HG03095 (cell line): ENCODE data around the gene DTWD2.

ENCODE experiments used
- ATAC-seq: cut with Tn5 transposase; IDR thresholded peaks from one replicate; pipeline ENCODE4 v1.9.1; 2021; ENCODE audit warnings: moderate library complexity; ENCODE audit not compliant: unreplicated experiment

DTWD2 gene

DNA sequence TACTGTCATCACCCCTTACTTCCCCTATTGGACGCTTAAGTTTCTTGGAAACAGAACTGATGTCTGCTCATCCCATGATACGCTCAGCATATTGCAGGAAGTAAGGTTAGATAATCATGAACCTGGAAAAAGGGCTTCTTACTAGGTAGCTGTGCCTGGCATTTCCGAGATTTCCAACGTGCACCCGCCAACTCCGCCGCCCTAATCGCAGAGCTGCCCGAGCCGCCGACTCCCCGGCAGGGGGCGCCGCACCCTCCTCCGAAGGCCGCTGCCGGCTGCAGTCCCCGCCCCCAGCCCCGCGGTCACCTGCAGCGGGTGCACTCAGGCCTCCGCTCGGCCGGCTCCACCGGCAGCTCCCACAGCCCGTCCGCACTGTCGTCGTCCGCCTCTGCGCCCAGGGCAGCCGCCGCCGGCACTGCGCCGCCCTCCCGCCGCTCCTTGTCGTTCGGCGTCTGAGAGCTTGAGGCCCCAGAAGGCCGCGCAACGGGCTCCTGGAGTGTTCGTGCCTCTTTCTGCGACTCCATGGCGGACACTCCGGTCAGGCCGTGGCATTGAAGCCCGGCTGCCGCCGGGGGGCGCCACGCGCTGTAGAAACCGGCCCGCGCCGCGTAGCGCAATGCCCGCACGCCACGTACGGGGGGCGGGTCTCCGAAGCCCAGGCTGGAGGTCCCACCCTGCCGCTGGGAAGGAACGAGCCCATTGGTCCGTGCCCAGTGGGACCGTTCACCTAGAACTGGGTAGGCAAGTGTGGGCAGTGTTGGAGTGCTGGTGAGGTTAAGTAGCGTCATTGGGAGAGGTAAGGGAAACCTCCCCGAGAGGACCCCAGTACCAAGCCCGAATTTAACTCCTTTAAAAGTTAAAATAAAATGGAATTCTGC lies at the start of gene DTWD2:
TSS of gene DTWD2 (minus strand) at position 560 of the 878 bp plus-strand sequence. CDS start at position 524, 36 bp downstream.
- peak; percentile 97 for ATAC-seq

DNA sequence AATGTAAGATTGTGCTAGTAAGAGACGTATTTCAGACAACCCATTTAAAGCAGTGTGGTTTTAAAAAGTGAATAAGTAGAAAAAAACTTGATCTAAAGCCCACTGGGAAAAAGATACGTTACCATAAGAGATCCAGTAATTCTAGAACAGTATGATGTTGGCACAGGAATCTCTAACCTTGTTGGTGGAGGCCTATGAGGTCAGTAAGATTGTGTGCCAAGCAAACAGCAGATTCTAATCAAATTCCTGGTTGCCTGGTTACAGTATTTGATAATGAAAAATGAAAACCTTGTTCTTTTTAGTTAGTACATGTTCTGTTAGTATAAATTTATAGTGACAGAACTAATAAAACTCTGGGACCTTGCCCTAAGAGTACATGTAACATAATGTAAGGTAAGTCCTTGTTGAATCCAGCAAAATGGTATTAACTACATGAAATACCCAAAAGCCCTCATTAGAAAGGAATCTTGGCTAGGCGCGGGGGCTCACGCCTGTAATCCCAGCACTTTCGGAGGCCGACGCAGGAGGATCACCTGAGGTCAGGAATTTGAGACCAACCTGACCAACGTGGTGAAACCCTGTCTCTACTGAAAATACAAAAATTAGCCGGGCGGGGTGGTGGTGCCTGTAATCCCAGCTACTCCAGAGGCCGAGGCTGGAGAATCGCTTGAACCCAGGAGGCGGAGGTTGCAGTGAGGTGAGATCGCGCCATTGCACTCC lies 49.3 kb upstream of the DTWD2 start:
- ATAC-seq: no peak

DNA sequence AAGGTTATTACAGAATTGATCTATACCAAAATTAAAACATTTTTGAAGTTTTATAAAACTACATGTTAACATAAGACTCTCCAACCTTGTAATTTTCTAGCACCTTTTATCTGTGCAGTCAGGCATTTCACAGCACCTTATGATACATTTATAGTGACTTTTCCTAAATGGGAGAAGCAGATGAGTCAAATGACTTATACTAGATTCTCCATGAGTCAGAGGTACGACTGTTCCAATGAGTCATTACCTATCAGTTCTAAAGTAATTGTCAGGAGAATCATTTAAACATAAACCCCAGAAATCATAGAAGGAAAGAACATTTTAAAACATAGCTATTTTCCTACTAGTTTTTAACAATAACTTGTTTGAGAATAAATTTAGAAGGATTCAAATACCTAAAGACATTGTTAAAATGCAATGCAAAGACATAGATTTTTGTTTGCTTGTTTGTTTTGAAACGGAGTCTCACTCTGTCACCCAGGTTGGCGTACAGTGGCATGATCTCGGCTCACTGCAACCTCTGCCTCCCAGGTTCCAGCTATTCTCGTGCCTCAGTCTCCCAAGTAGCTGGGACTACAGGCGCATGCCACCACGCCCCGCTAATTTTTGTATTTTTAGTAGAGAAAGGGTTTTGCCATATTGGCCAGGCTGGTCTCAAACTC lies 47.9 kb upstream of the DTWD2 start:
- ATAC-seq: no peak

DNA sequence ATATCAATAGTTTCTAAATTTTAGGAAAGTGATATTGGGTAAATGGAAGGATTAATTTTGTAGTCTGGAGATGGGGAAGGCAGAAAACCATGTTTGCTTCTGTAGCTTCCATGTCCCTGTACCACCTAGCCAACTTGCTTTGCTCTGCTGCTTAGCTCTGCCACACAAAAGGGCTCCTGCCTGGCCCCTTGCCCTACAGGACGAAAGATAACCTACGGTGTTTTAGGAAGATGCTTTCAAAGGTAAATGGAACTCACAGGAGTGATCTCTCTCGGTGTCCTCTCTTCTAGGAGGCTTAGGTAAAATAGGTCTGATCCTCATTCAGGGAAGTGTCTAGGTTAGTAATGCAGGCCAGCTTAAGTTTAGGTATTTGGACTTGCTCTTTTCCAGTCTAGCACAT lies 44.8 kb upstream of the DTWD2 start:
- ATAC-seq: no peak

- peak; percentile 39 for ATAC-seq
Observed at GRCh38 chr5:119032656-119033055, 44.3 kb upstream of the DTWD2 start.

DNA sequence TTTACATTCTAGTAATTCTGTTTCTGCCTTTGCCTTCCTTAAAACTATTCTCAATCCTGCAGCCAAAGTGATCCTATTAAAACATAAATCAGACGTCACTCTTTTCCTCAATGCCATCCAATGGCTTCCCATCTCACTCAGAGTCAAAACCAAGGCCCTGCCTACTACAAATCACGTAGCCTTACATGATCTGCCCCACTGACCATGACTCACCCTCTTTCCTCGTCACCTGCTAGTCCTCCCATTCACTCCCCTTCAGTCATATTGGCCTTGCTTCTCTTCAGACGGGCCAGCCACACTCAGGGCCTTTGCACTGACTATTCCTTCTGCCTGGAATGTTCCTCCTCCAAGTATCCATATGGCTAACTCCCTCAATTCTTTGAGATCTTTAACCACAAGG lies 43.6 kb upstream of the DTWD2 start:
- ATAC-seq: peak; percentile 48

GRCh38 chr5:119031011-119031886 lies 42.9 kb upstream of the DTWD2 start:
- peak; percentile 79 for ATAC-seq

DNA sequence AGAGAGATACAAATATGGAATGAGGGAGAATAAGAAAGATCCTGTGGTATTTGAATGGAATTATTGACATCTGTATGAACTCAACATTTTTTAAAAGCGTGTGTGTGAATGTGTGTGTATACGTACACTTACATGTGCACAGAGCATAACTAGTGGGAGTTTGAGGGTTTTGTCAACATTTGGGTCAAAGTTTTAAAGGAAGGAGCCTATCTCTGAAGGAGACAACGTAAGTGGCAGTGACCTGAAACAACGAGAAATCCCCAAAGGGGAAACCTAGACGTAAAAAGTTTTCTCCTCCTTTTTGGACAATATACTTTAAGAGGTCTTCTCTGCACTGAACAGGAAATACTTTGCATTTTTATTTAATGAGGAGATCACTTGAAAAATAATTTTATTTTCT lies 40.2 kb upstream of the DTWD2 start:
- ATAC-seq: no peak

- no peak for ATAC-seq
Observed at GRCh38 chr5:119022773-119023172, 34.4 kb upstream of the DTWD2 start.

DNA sequence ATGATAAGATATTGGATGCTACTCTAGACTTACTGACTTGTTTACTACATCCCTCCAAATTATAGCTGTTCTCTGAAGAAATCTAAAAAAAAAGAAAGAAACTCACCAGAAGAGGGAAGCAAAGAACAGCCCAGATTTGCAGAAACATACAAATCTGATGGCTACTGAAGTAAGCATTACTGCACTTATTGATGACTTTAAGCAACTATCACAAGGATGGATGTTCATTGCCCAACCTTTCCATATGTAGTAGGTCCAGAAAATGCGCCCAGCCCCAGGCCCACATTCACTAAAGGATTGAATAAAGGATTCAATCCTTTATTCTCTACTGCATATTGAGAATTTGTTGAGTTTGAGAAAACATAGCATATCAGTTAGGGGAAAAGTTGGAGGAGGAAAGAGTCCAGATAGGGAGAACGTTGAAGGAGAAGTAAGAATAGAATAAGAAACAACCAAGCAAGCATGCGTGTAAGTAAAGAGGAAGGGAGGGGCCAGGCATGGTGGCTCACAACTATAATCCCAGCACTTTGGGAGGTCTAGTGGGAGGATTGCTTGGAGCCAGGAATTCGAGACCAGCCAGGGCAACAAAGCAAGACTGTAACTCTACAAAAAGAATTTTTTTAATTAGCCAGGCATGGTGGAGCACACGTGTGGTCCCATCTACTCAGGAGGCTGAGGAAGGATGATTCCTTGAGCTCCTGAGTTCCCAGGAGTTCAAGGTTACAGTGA lies 33.8 kb upstream of the DTWD2 start:
- ATAC-seq: peak; percentile 61

GRCh38 chr5:119021149-119021732 lies 32.9 kb upstream of the DTWD2 start:
- no peak for ATAC-seq

DNA sequence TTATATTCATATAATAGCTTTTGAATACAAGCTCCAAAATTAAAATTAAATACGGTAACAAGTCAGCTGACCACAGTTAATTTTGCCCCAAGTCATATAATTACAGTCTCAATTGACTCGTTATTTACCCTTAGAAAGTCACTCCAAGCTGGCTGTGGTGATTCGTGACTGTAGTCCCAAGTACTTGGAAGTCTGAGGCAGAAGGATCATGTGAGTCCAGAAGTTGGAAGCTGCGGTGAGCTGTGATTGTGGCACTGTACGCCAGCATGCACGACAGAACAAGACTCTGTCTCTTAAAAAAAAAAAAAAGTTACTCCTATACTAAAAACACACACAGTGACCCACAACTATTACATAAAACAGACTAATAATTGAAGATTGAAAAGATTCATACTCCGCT lies 31.6 kb upstream of the DTWD2 start:
- no peak for ATAC-seq

DNA sequence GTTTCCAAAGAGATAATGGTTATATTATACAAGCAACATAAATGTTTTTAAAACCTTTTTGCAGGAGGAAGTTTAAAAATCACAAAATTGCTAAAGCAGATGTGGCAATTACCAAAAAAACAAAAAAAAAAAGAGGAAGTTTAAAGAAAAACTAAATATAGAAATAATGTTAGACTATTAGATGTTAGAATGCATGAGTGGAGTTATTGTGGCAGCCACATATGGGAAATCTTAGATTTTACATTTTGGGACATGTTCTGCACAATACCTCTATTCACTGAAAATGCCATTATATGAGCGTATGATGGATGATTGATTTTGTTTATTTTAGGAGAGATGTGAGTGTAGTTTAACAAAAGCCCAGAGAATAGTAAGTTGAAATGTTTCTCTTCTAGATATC lies 31.2 kb upstream of the DTWD2 start:
- ATAC-seq: no peak

- no peak for ATAC-seq
Observed at GRCh38 chr5:119017994-119018393, 29.6 kb upstream of the DTWD2 start.

DNA sequence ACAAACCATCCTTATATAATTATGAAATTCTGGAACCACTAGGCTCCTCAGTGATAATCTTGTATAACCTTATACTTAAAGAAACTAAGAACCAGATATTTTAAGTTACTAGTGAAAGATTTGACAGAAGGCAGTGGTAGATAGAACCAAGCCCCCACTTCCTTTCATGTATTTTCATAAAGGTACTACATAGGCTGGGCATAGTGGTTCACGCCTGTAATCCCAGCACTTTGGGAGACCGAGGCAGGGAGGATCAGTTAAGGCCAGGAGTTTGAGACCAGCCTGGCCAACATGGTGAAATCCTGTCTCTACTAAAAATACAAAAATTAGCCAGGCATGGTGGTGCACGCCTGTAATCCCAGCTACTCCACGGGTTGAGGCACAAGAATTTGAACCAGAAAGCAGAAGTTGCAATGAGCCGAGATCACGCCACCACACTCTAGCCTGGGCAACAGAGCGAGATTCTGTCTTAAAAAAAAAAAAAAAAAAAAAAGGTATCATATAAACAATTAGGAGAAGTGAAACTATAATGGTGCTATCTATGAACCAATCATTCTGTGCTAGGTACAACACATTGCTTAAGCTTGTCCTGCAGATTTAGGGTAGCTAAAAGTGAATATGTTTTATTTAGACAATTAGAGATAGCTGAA lies 27.9 kb upstream of the DTWD2 start:
- peak; percentile 68 for ATAC-seq

DNA sequence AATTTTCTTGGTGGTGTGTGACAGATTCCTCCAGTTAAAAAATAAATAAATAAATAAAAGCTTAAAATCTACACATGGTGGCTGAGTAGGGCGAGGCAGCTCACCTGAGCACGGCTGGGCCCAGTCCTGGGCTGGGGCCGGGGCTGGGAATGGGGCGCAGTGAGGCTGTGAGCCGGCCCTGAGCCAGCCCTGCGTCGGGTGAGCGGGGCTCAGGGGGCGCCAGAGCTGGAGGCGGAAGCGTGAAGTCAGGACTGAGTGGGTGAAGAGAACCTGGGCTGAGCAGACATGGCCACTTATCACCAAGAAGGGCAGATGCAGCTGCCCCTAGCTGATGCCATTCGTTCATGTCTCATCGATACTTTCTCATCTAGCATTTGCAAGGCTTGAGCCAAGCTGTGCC lies 22.8 kb upstream of the DTWD2 start:
- no peak for ATAC-seq

DNA sequence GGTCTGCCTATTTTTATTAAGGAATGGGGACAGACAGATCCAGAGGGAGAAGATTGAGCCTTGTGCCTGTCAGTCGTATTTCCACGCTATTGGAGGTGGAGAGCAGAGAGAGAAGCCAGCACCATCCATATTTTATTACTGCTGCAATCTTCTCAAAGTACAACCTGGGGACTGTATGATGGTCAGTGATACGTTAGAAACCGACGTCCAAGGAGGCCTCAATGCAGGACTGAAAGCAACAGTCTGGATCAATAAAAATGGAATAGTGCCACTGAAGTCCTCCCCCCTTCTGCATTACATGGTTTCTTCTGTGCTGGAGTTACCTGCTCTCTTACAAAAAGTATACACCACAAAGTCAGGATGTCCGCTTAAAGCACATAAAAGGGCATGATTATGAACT lies 21.9 kb upstream of the DTWD2 start:
- no peak for ATAC-seq

DNA sequence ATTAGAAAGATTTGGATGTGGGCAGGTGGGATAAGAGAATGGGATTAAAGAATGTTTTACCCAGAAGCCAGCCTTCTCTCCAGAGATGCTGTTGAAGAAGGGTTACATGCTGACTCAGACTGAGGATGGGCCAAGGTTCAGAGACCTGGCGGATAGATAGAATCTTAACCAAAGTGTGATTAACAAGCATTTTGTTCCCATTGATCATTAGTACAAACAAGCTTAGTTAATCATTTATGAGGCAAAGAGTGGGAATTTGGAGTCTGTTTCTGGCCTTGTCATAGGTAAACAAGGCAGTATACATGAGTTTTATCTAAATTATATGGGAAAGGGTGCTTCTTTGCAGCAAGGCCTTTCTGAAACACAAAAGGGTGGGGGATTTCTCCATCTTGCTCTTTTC lies 20.8 kb upstream of the DTWD2 start:
- no peak for ATAC-seq

- no peak for ATAC-seq
Observed at GRCh38 chr5:118999696-119000095, 11.3 kb upstream of the DTWD2 start.
